AG08395 (cell line): ENCODE measurements around the gene CRY2.
"Not testable (repeated sequence)": the region's sequence is repeated elsewhere in the genome, so short reads cannot be mapped to it uniquely, and the experiment has no call there.

Source experiments
- DNase-seq: peaks from one replicate; pipeline ENCODE4 v3.0.0; 2012; ENCODE audit warnings: mixed read lengths, low spot score

The CRY2 gene

GRCh38 chr11:45899448-45900174 lies 52.3 kb downstream of the CRY2 start:
- peak; percentile 96 for DNase-seq

GRCh38 chr11:45900175-45900800 lies 53.0 kb downstream of the CRY2 start:
- not testable (repeated sequence) for DNase-seq

- DNase-seq = no peak
Observed at GRCh38 chr11:45900916-45901617, 53.8 kb downstream of the CRY2 start.

- DNase-seq = no peak
Observed at GRCh38 chr11:45901626-45902025, 54.4 kb downstream of the CRY2 start.

- DNase-seq = no peak
Observed at GRCh38 chr11:45902452-45903380, 55.4 kb downstream of the CRY2 start.

GRCh38 chr11:45904309-45904915 lies 57.1 kb downstream of the CRY2 start:
- no peak for DNase-seq

GRCh38 chr11:45905095-45905494 lies 57.8 kb downstream of the CRY2 start:
- DNase-seq = no peak

- DNase-seq = not testable (repeated sequence)
Observed at GRCh38 chr11:45905576-45905975, 58.3 kb downstream of the CRY2 start.

GRCh38 chr11:45906096-45906682 lies 58.9 kb downstream of the CRY2 start:
- DNase-seq = no peak

- no peak for DNase-seq
Observed at GRCh38 chr11:45906965-45907611, 59.8 kb downstream of the CRY2 start, which contains the start of gene FREY1. FREY1 (minus strand) TSS chr11:45907271; CDS start chr11:45907245, 26 bp downstream.

GRCh38 chr11:45907911-45908370 lies 60.7 kb downstream of the CRY2 start:
- DNase-seq = no peak

GRCh38 chr11:45909594-45910475 lies 62.6 kb downstream of the CRY2 start:
- DNase-seq = no peak

GRCh38 chr11:45910623-45911022 lies 63.3 kb downstream of the CRY2 start:
- DNase-seq = no peak

- no peak for DNase-seq
Observed at GRCh38 chr11:45913514-45913913, 66.2 kb downstream of the CRY2 start.

- no peak for DNase-seq
Observed at GRCh38 chr11:45913942-45914635, 66.8 kb downstream of the CRY2 start.

GRCh38 chr11:45915446-45915845 lies 68.2 kb downstream of the CRY2 start:
- no peak for DNase-seq

GRCh38 chr11:45917286-45917622 lies 70.0 kb downstream of the CRY2 start:
- no peak for DNase-seq

GRCh38 chr11:45917623-45918330 lies 70.5 kb downstream of the CRY2 start, which contains the start of gene PEX16:
PEX16 (minus strand) TSS chr11:45917877; CDS start chr11:45917811, 66 bp downstream.
- peak; percentile 99 for DNase-seq
